Spleen (tissue), 11 donors: ENCODE data around the gene RYR3. TPM values are rescaled to one million over a fixed set of nuclear protein-coding genes. Genes with fewer than 3 reads are reported as not detected.

Source experiments
- DNase-seq: peaks from one replicate; pipeline ENCODE4 v3.0.0-alpha.2; 2020
- H3K27ac ChIP-seq, 8 donors: fragments of 200-600 bp; sonication (generic) in 7 of 8; 1 replicate in 4 of 8; 2 replicates in 4 of 8; pipeline versions ENCODE4 v1.5.0 to v1.8.0; 2016 to 2021; ENCODE audit warnings: inconsistent platforms in 4 of 8, mild to moderate bottlenecking in 4 of 8, moderate library complexity in 1 of 8
- H3K27me3 ChIP-seq, 7 donors: fragments of 200-600 bp; sonication (generic) in 6 of 7; replicated peaks in 1 of 7; 1 replicate in 4 of 7; 2 replicates in 3 of 7; pipeline versions ENCODE4 v1.5.0 to v1.8.0; 2016 to 2021; ENCODE audit warnings: inconsistent platforms in 3 of 7, mild to moderate bottlenecking in 1 of 7
- H3K36me3 ChIP-seq, 6 donors: fragments of 200-600 bp; sonication (generic) in 5 of 6; 1 replicate in 4 of 6; 2 replicates in 2 of 6; pipeline versions ENCODE4 v1.5.0 to v1.8.0; 2016 to 2021; ENCODE audit warnings: inconsistent platforms in 2 of 6
- H3K4me1 ChIP-seq, 6 donors: fragments of 200-600 bp; sonication (generic) in 5 of 6; 1 replicate in 3 of 6; 2 replicates in 3 of 6; pipeline versions ENCODE4 v1.5.0 to v1.8.0; 2016 to 2021; ENCODE audit warnings: inconsistent platforms in 3 of 6
- H3K4me3 ChIP-seq, 8 donors: fragments of 200-600 bp; sonication (generic) in 7 of 8; 1 replicate in 4 of 8; 2 replicates in 4 of 8; pipeline versions ENCODE4 v1.5.0 to v1.8.0; 2016 to 2021; ENCODE audit warnings: inconsistent platforms in 4 of 8, mild to moderate bottlenecking in 4 of 8, moderate library complexity in 2 of 8
- H3K9me3 ChIP-seq, 8 donors: fragments of 200-600 bp; sonication (generic) in 7 of 8; 1 replicate in 4 of 8; 2 replicates in 4 of 8; pipeline versions ENCODE4 v1.5.0 to v1.8.0; 2016 to 2021; ENCODE audit warnings: inconsistent platforms in 4 of 8
- CTCF ChIP-seq, 11 experiments: fragments of 200-600 bp in 7 of 11; fragments of 450-650 bp in 4 of 11; sonication (generic) in 4 of 11; IDR thresholded peaks in 8 of 11; conservative IDR thresholded peaks in 3 of 11; 1 replicate in 7 of 11; 2 replicates in 4 of 11; pipeline versions ENCODE4 v1.4.0 to v1.8.0; 2016 to 2021; ENCODE audit warnings: antibody characterized with exemption in 11 of 11, inconsistent platforms in 4 of 11, mild to moderate bottlenecking in 1 of 11
- POLR2A ChIP-seq, 3 donors: fragments of 450-650 bp; IDR thresholded peaks; one replicate each; pipeline ENCODE4 v1.5.1; 2017; ENCODE audit warnings: antibody characterized with exemption in 3 of 3, mild to moderate bottlenecking in 1 of 3
- POLR2AphosphoS5 ChIP-seq, 3 donors: sonication (generic); formaldehyde crosslinking; IDR thresholded peaks; one replicate each; pipeline ENCODE4 v1.5.1; 2017; ENCODE audit warnings: antibody characterized with exemption in 3 of 3
- whole genome bisulfite sequencing, 5 donors: extraction: QIAGEN DNeasy Blood & Tissue Kit in 3 of 5; methylation state at CpG; one replicate each; pipeline versions ENCODE4 v1.1.5 to v1.1.7; 2013 to 2018; 5-methylcytosine and 5-hydroxymethylcytosine counted together
- intact Hi-C: fragments of 100-400 bp; cut with DNase I; formaldehyde crosslinking; loops from one replicate; pipeline ENCODE4 v1.15.0; 2023; ENCODE audit warnings: low total_unique reads
- polyA plus RNA-seq, 3 donors: library from polyadenylated mRNA; stranded (reverse); fragments of 200-250 nt; gene quantifications; one replicate each; pipeline ENCODE4 v1.2.1, GENCODE V29; 2013
- total RNA-seq, 7 donors: library from RNA; depleted of rRNA in 3 of 7; stranded (reverse); fragments of >200 nt in 3 of 7; fragmentation: NEBNext Ultra II Directional in 4 of 7; extraction: Animal tissue kit (Norgen Biotek cat#: 25700) in 4 of 7; gene quantifications; one replicate each; pipeline versions ENCODE4 v1.1.0 to v1.2.1, GENCODE V29; 2016 to 2021
- donor health status: healthy with polysubstance abuse.
- donor health status: DM: no; HTN: no; CAD: no; lungs with moderate emphysema.
- donor health status: DM: no; HTN: no; CAD: no.
- donor health status: Bipolar disorder and iron deficiency.
- donor health status: healthy.
- donor health status: DM: no; HTN: no; CAD: no.
- donor health status: DM: yes; HTN: yes; CAD: no.

RYR3 gene
- total and polyA plus RNA-seq, 10 donors: 0.11 to 5.9 (median 1.3) TPM

- TF ChIP-seq POLR2A (IDR thresholded peaks at IDR 0.05) (no peak), POLR2AphosphoS5 (IDR thresholded peaks at IDR 0.05) (no peak), CTCF (IDR thresholded peaks at IDR 0.05 in 8 of 11, conservative IDR thresholded peaks at IDR 0.05 in 3 of 11) (no peak)
- no peak overlapping the region for H3K27ac ChIP-seq
- intact Hi-C loops: no loop called here
- no peaks in the 10 kb centered on the region for H3K36me3 ChIP-seq
- no peaks in the 10 kb centered on the region for H3K4me1 ChIP-seq
- WGBS, 5 donors: 73 to 86% (median 77%) methylated on average over 3 of the region's 3 CpGs
- H3K4me3 ChIP-seq: no peak overlapping the region
- H3K27me3 ChIP-seq: peaks cover 0 to 20% (median 0%) of the 10 kb centered on the region in 7 donors
- DNase-seq: no peak
- no peaks in the 10 kb centered on the region for H3K9me3 ChIP-seq
These were observed 20.2 kb downstream of the RYR3 start for GRCh38 chr15:33330931-33331330.

- intact Hi-C loops: no loop called here
- H3K4me1 ChIP-seq: no peaks in the 10 kb centered on the region
- no peak for DNase-seq
- no peaks in the 10 kb centered on the region for H3K27me3 ChIP-seq
- no peak overlapping the region for H3K27ac ChIP-seq
- 55 to 75% (median 71%) methylated on average over 4 of the region's 4 CpGs for WGBS, 5 donors
- peaks cover 0 to 9% (median 2%) of the 10 kb centered on the region in 8 donors for H3K9me3 ChIP-seq
- TF ChIP-seq POLR2AphosphoS5 (IDR thresholded peaks at IDR 0.05): no peak
- H3K36me3 ChIP-seq: no peaks in the 10 kb centered on the region
- no peak overlapping the region for H3K4me3 ChIP-seq
These were observed 31.2 kb downstream of the RYR3 start for GRCh38 chr15:33341953-33342352.

- H3K4me1 ChIP-seq: no peaks in the 10 kb centered on the region
- WGBS, 5 donors: 84 to 89% (median 86%) methylated on average over 5 of the region's 5 CpGs
- no peak overlapping the region for H3K27ac ChIP-seq
- no peak for DNase-seq
- intact Hi-C loops: no loop called here
- H3K4me3 ChIP-seq: no peak overlapping the region
- TF ChIP-seq POLR2A (IDR thresholded peaks at IDR 0.05) (no peak), CTCF (IDR thresholded peaks at IDR 0.05 in 8 of 11, conservative IDR thresholded peaks at IDR 0.05 in 3 of 11) (no peak), POLR2AphosphoS5 (IDR thresholded peaks at IDR 0.05) (no peak)
- H3K27me3 ChIP-seq: no peaks in the 10 kb centered on the region
- H3K36me3 ChIP-seq: no peaks in the 10 kb centered on the region
- H3K9me3 ChIP-seq: peaks cover 0 to 9% (median 2%) of the 10 kb centered on the region in 8 donors
These were observed 32.5 kb downstream of the RYR3 start for GRCh38 chr15:33343275-33343674.

GRCh38 chr15:33344111-33344510 lies 33.3 kb downstream of the RYR3 start:
- DNase-seq: no peak
- no peaks in the 10 kb centered on the region for H3K36me3 ChIP-seq
- intact Hi-C loops: no loop called here
- no peak overlapping the region for H3K27ac ChIP-seq
- peaks cover 0 to 9% (median 2%) of the 10 kb centered on the region in 8 donors for H3K9me3 ChIP-seq
- TF ChIP-seq POLR2AphosphoS5 (IDR thresholded peaks at IDR 0.05) (no peak), POLR2A (IDR thresholded peaks at IDR 0.05) (no peak), CTCF (IDR thresholded peaks at IDR 0.05 in 8 of 11, conservative IDR thresholded peaks at IDR 0.05 in 3 of 11) (no peak)
- no peaks in the 10 kb centered on the region for H3K27me3 ChIP-seq
- no peaks in the 10 kb centered on the region for H3K4me1 ChIP-seq
- no peak overlapping the region for H3K4me3 ChIP-seq
- WGBS, 5 donors: 82 to 90% (median 84%) methylated on average over 2 of the region's 2 CpGs

GRCh38 chr15:33344530-33344929 lies 33.8 kb downstream of the RYR3 start:
- H3K27ac ChIP-seq: no peak overlapping the region
- no peak for TF ChIP-seq POLR2AphosphoS5 (IDR thresholded peaks at IDR 0.05)
- TF ChIP-seq POLR2A (IDR thresholded peaks at IDR 0.05): no peak
- no peak for TF ChIP-seq CTCF (IDR thresholded peaks at IDR 0.05 in 8 of 11, conservative IDR thresholded peaks at IDR 0.05 in 3 of 11)
- DNase-seq: no peak
- H3K36me3 ChIP-seq: no peaks in the 10 kb centered on the region
- WGBS, 5 donors: 78 to 90% (median 81%) methylated on average over 1 of the region's 1 CpG
- no peaks in the 10 kb centered on the region for H3K4me1 ChIP-seq
- no peak overlapping the region for H3K4me3 ChIP-seq
- intact Hi-C loops: no loop called here
- H3K9me3 ChIP-seq: peaks cover 0 to 9% (median 2%) of the 10 kb centered on the region in 8 donors
- H3K27me3 ChIP-seq: no peaks in the 10 kb centered on the region
